ENCODE results near the gene KRT6A.

- TF ChIP-seq POLR2A (IDR thresholded peaks at IDR 0.05) (no peak), POLR2AphosphoS5 (IDR thresholded peaks at IDR 0.05) (no peak), EP300 (IDR thresholded peaks at IDR 0.05; ENCODE audit: low read depth) (no peak)
- TF ChIP-seq, protein P1, sequence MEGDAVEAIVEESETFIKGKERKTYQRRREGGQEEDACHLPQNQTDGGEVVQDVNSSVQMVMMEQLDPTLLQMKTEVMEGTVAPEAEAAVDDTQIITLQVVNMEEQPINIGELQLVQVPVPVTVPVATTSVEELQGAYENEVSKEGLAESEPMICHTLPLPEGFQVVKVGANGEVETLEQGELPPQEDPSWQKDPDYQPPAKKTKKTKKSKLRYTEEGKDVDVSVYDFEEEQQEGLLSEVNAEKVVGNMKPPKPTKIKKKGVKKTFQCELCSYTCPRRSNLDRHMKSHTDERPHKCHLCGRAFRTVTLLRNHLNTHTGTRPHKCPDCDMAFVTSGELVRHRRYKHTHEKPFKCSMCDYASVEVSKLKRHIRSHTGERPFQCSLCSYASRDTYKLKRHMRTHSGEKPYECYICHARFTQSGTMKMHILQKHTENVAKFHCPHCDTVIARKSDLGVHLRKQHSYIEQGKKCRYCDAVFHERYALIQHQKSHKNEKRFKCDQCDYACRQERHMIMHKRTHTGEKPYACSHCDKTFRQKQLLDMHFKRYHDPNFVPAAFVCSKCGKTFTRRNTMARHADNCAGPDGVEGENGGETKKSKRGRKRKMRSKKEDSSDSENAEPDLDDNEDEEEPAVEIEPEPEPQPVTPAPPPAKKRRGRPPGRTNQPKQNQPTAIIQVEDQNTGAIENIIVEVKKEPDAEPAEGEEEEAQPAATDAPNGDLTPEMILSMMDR (IDR thresholded peaks at IDR 0.05): no peak
Measured at GRCh38 chr12:52444647-52445595, 48.1 kb downstream of the KRT6A start.

Data from transverse colon (tissue), 4 donors.